Measurements from ENCODE around the gene SERPINA1.

Gene SERPINA1

GRCh38 chr14:94387051-94388026 lies 1.1 kb downstream of the SERPINA1 start:
- TF ChIP-seq TAF1 (IDR thresholded peaks at IDR 0.05; ENCODE audit: borderline replicate concordance, insufficient read depth, low read length) (no peak), FOXP2 (optimal IDR thresholded peaks at IDR 0.05; ENCODE audit: borderline replicate concordance, extremely low read depth, extremely low read length, insufficient read depth) (no peak), POLR2AphosphoS5 (IDR thresholded peaks at IDR 0.05; ENCODE audit: low read depth, low read length) (no peak), REST (IDR thresholded peaks at IDR 0.05; ENCODE audit: insufficient read depth in 1 of 2, low read depth in 2 of 2, low read length in 2 of 2) (no peak), SIN3A (IDR thresholded peaks at IDR 0.05; ENCODE audit: borderline replicate concordance, insufficient read depth, low read length) (no peak)

GRCh38 chr14:94386085-94387031 lies 2.0 kb downstream of the SERPINA1 start:
- no peak for TF ChIP-seq REST (IDR thresholded peaks at IDR 0.05; ENCODE audit: insufficient read depth in 1 of 2, low read depth in 2 of 2, low read length in 2 of 2)
- no peak for TF ChIP-seq SIN3A (IDR thresholded peaks at IDR 0.05; ENCODE audit: borderline replicate concordance, insufficient read depth, low read length)
- no peak for TF ChIP-seq POLR2AphosphoS5 (IDR thresholded peaks at IDR 0.05; ENCODE audit: low read depth, low read length)
- TF ChIP-seq TAF1 (IDR thresholded peaks at IDR 0.05; ENCODE audit: borderline replicate concordance, insufficient read depth, low read length) = no peak
- no peak for TF ChIP-seq FOXP2 (optimal IDR thresholded peaks at IDR 0.05; ENCODE audit: borderline replicate concordance, extremely low read depth, extremely low read length, insufficient read depth)

GRCh38 chr14:94385553-94386057 lies 2.8 kb downstream of the SERPINA1 start:
- no peak for TF ChIP-seq SIN3A (IDR thresholded peaks at IDR 0.05; ENCODE audit: borderline replicate concordance, insufficient read depth, low read length)
- TF ChIP-seq REST (IDR thresholded peaks at IDR 0.05; ENCODE audit: insufficient read depth in 1 of 2, low read depth in 2 of 2, low read length in 2 of 2) = no peak
- no peak for TF ChIP-seq FOXP2 (optimal IDR thresholded peaks at IDR 0.05; ENCODE audit: borderline replicate concordance, extremely low read depth, extremely low read length, insufficient read depth)

GRCh38 chr14:94384342-94384741 lies 4.1 kb downstream of the SERPINA1 start:
- TF ChIP-seq POLR2AphosphoS5 (IDR thresholded peaks at IDR 0.05; ENCODE audit: low read depth, low read length) = no peak
- no peak for TF ChIP-seq SIN3A (IDR thresholded peaks at IDR 0.05; ENCODE audit: borderline replicate concordance, insufficient read depth, low read length)
- TF ChIP-seq TAF1 (IDR thresholded peaks at IDR 0.05; ENCODE audit: borderline replicate concordance, insufficient read depth, low read length) = no peak
- no peak for TF ChIP-seq FOXP2 (optimal IDR thresholded peaks at IDR 0.05; ENCODE audit: borderline replicate concordance, extremely low read depth, extremely low read length, insufficient read depth)
- no peak for TF ChIP-seq REST (IDR thresholded peaks at IDR 0.05; ENCODE audit: insufficient read depth in 1 of 2, low read depth in 2 of 2, low read length in 2 of 2)

Data from PFSK-1 (cell line).